Epithelial cell of proximal tubule (primary cell): ENCODE results near the gene TOMM40. TPM values are rescaled to one million over a fixed set of nuclear protein-coding genes. Genes with fewer than 3 reads are reported as not detected.
"Not testable (repeated sequence)": the region's sequence is repeated elsewhere in the genome, so short reads cannot be mapped to it uniquely, and the experiment has no call there.

Experiments used
- DNase-seq: peaks from one replicate; pipeline ENCODE4 v3.0.0-alpha.2; 2011; ENCODE audit warnings: low read depth
- H3K4me3 ChIP-seq: 2 replicates; pipeline ENCODE4 v1.5.1; 2011; ENCODE audit warnings: low read depth, mild to moderate bottlenecking, low read length
- CTCF ChIP-seq: conservative IDR thresholded peaks from 2 replicates; pipeline ENCODE4 v1.5.1; 2012; ENCODE audit warnings: low read depth, mild to moderate bottlenecking, low read length
- total RNA-seq: library from RNA; depleted of rRNA; stranded (reverse); fragments of >200 nt; gene quantifications from 2 replicates; pipeline ENCODE4 v1.2.3, GENCODE V29; 2015

TOMM40 gene
- total RNA-seq, 1 donor from 2014 or later = 99.1 TPM

GRCh38 chr19:44879309-44880065 lies 11.6 kb upstream of the TOMM40 start:
- H3K4me3 ChIP-seq = no peak overlapping the region
- DNase-seq = no peak
- TF ChIP-seq CTCF = no peak

- TF ChIP-seq CTCF = no peak
- no peak overlapping the region for H3K4me3 ChIP-seq
- DNase-seq = no peak
Measured at GRCh38 chr19:44882063-44882462, 9.0 kb upstream of the TOMM40 start.

GRCh38 chr19:44882619-44883397 lies 8.2 kb upstream of the TOMM40 start:
- not testable (repeated sequence) for DNase-seq, H3K4me3 ChIP-seq

- DNase-seq = no peak
- no peak overlapping the region for H3K4me3 ChIP-seq
- TF ChIP-seq CTCF = no peak
Measured at GRCh38 chr19:44883922-44884321, 7.1 kb upstream of the TOMM40 start.

- no peak for DNase-seq
Measured at GRCh38 chr19:44884566-44884965, 6.5 kb upstream of the TOMM40 start.

GRCh38 chr19:44886141-44886540 lies 4.9 kb upstream of the TOMM40 start:
- H3K4me3 ChIP-seq = no peak overlapping the region
- DNase-seq = no peak
- no peak for TF ChIP-seq CTCF

More at GRCh38 chr19:44884566-44884965, 6.5 kb upstream of the TOMM40 start:
- H3K4me3 ChIP-seq = no peak overlapping the region
- no peak for TF ChIP-seq CTCF

- no peak for TF ChIP-seq CTCF
- no peak for DNase-seq
- no peak overlapping the region for H3K4me3 ChIP-seq
Measured at GRCh38 chr19:44887648-44888047, 3.4 kb upstream of the TOMM40 start.

GRCh38 chr19:44888335-44888734 lies 2.7 kb upstream of the TOMM40 start:
- not testable (repeated sequence) for DNase-seq, H3K4me3 ChIP-seq
